ENCODE results near the gene AATK.

AATK gene

GRCh38 chr17:81108220-81108619 is 57.8 kb downstream of the AATK start:
- no peak for DNase-seq

GRCh38 chr17:81106716-81107115 is 59.3 kb downstream of the AATK start:
- DNase-seq, result no peak

- DNase-seq, result no peak
Observed at GRCh38 chr17:81103379-81103778, 62.6 kb downstream of the AATK start.

GRCh38 chr17:81102869-81103268 is 63.2 kb downstream of the AATK start:
- DNase-seq, result no peak

GRCh38 chr17:81102352-81102751 is 63.7 kb downstream of the AATK start:
- DNase-seq, result no peak

- peak; percentile 69 for DNase-seq
Observed at GRCh38 chr17:81101614-81102306, 64.3 kb downstream of the AATK start.

- no peak for DNase-seq
Observed at GRCh38 chr17:81100668-81101067, 65.4 kb downstream of the AATK start.

- DNase-seq, result no peak
Observed at GRCh38 chr17:81099888-81100287, 66.1 kb downstream of the AATK start.

- no peak for DNase-seq
Observed at GRCh38 chr17:81097943-81098308, 68.1 kb downstream of the AATK start.

- no peak for DNase-seq
Observed at GRCh38 chr17:81097134-81097942, 68.7 kb downstream of the AATK start.

GRCh38 chr17:81096741-81097133 is 69.3 kb downstream of the AATK start:
- DNase-seq, result no peak

GRCh38 chr17:81095383-81095762 is 70.6 kb downstream of the AATK start:
- peak; percentile 20 for DNase-seq

GRCh38 chr17:81094509-81095382 is 71.3 kb downstream of the AATK start:
- peak; percentile 58 for DNase-seq

- DNase-seq, result no peak
Observed at GRCh38 chr17:81093619-81094508, 72.2 kb downstream of the AATK start.

- no peak for DNase-seq
Observed at GRCh38 chr17:81092518-81093095, 73.4 kb downstream of the AATK start.

GRCh38 chr17:81091774-81092517 is 74.1 kb downstream of the AATK start:
- no peak for DNase-seq

GRCh38 chr17:81091154-81091553 is 74.9 kb downstream of the AATK start:
- DNase-seq, result no peak

- no peak for DNase-seq
Observed at GRCh38 chr17:81090361-81091136, 75.5 kb downstream of the AATK start.

GRCh38 chr17:81086789-81087551 is 79.1 kb downstream of the AATK start:
- no peak for DNase-seq

GRCh38 chr17:81085420-81085911 is 80.6 kb downstream of the AATK start:
- no peak for DNase-seq

Measured in NCI-H510A treated with DMSO at 0.1 percent for 48 hours (cell line).